GM23338 (cell line): ENCODE results near the gene NPDC1. TPM values are rescaled to one million over a fixed set of nuclear protein-coding genes. Genes with fewer than 3 reads are reported as not detected.
A peak's percentile ranks its signal among the peaks of the same experiment; 100 is the strongest.

Experiments used
- ATAC-seq: fragments of 200-7000 bp; cut with Tn5 transposase; 3 replicates; pipeline ENCODE4 v1.9.1; 2020
- DNase-seq: peaks from one replicate; pipeline ENCODE4 v3.0.0-alpha.2; 2015; ENCODE audit warnings: low spot score
- H2AFZ ChIP-seq: fragments of 200-600 bp; sonication (generic); 2 replicates; pipeline ENCODE4 v1.8.0; 2016; ENCODE audit warnings: antibody characterized with exemption, mild to moderate bottlenecking, moderate library complexity
- H3F3A ChIP-seq: fragments of 200-600 bp; sonication (generic); replicated peaks from 2 replicates; pipeline ENCODE4 v1.8.0; 2017; ENCODE audit warnings: antibody characterized with exemption, mixed run types, low read depth
- H3K27ac ChIP-seq: fragments of 200-600 bp; sonication (generic); 2 replicates; pipeline ENCODE4 v1.6.1; 2016; ENCODE audit warnings: low read depth
- H3K27me3 ChIP-seq: fragments of 200-600 bp; sonication (generic); 2 replicates; pipeline ENCODE4 v1.8.0; 2016; ENCODE audit warnings: mild to moderate bottlenecking, mixed run types, moderate library complexity; ENCODE audit not compliant: insufficient read depth
- H3K36me3 ChIP-seq: fragments of 200-600 bp; sonication (generic); 2 replicates; pipeline ENCODE4 v1.8.0; 2016; ENCODE audit warnings: mild to moderate bottlenecking; ENCODE audit not compliant: insufficient read depth
- H3K4me1 ChIP-seq: fragments of 200-600 bp; sonication (generic); 2 replicates; pipeline ENCODE4 v1.8.0; 2016; ENCODE audit warnings: mild to moderate bottlenecking, moderate library complexity; ENCODE audit not compliant: insufficient read depth
- H3K4me2 ChIP-seq: fragments of 200-600 bp; sonication (generic); 2 replicates; pipeline ENCODE4 v1.7.1; 2017; ENCODE audit warnings: mixed run types
- H3K4me3 ChIP-seq: fragments of 200-600 bp; sonication (generic); 2 replicates; pipeline ENCODE4 v1.6.1; 2016; ENCODE audit warnings: mixed run types
- H3K79me2 ChIP-seq: fragments of 200-600 bp; sonication (generic); replicated peaks from 2 replicates; pipeline ENCODE4 v1.8.0; 2017; ENCODE audit warnings: mild to moderate bottlenecking; ENCODE audit not compliant: insufficient read depth
- H3K9me2 ChIP-seq: fragments of 200-600 bp; sonication (generic); 2 replicates; pipeline ENCODE4 v1.8.0; 2017; ENCODE audit not compliant: insufficient read depth
- H4K20me1 ChIP-seq: fragments of 200-600 bp; sonication (generic); replicated peaks from 2 replicates; pipeline ENCODE4 v1.8.0; 2017; ENCODE audit warnings: mild to moderate bottlenecking; ENCODE audit not compliant: insufficient read depth
- H3K27ac Mint-ChIP-seq: 2 replicates; pipeline ENCODE4 v1.8.0; 2020; ENCODE audit warnings: inconsistent platforms, mild to moderate bottlenecking, moderate library complexity, mixed read lengths
- H3K27me3 Mint-ChIP-seq: 3 replicates; pipeline ENCODE4 v1.8.0; 2022; ENCODE audit warnings: low read depth, mild to moderate bottlenecking, moderate library complexity, mixed read lengths, inconsistent platforms; ENCODE audit not compliant: insufficient read depth, poor library complexity
- H3K36me3 Mint-ChIP-seq: 3 replicates; pipeline ENCODE4 v1.8.0; 2021; ENCODE audit warnings: low read depth, mild to moderate bottlenecking, inconsistent platforms, moderate library complexity, mixed read lengths
- H3K4me1 Mint-ChIP-seq: 3 replicates; pipeline ENCODE4 v1.8.0; 2020; ENCODE audit warnings: mild to moderate bottlenecking, inconsistent platforms, mixed read lengths
- H3K4me3 Mint-ChIP-seq: 3 replicates; pipeline ENCODE4 v1.8.0; 2021; ENCODE audit warnings: moderate library complexity, mild to moderate bottlenecking, inconsistent platforms, mixed read lengths
- H3K9me3 Mint-ChIP-seq: 3 replicates; pipeline ENCODE4 v1.8.0; 2020; ENCODE audit warnings: moderate library complexity, mild to moderate bottlenecking, inconsistent platforms, mixed read lengths
- CREB1 ChIP-seq: fragments of 250-450 bp; sonication (Bioruptor Pico); IDR thresholded peaks from 2 replicates; pipeline ENCODE4 v1.5.0; 2020; ENCODE audit warnings: low read depth, mild to moderate bottlenecking, moderate library complexity
- EZH2phosphoT487 ChIP-seq: fragments of 200-600 bp; sonication (generic); IDR thresholded peaks from one replicate; pipeline ENCODE4 v1.8.1; 2018; ENCODE audit warnings: antibody characterized with exemption; ENCODE audit not compliant: unreplicated experiment
- NANOG ChIP-seq: IDR thresholded peaks from 2 replicates; pipeline ENCODE4 v1.6.1; 2016; ENCODE audit warnings: antibody characterized with exemption, borderline replicate concordance
- POLR2AphosphoS5 ChIP-seq: IDR thresholded peaks from 2 replicates; pipeline ENCODE4 v1.6.1; 2016; ENCODE audit warnings: antibody characterized with exemption, low read depth
- STAT1 ChIP-seq: IDR thresholded peaks from one replicate; pipeline ENCODE4 v1.6.1; 2016; ENCODE audit warnings: antibody characterized with exemption; ENCODE audit not compliant: unreplicated experiment
- ZNF114 ChIP-seq: fragments of 250-450 bp; sonication (Bioruptor Pico); IDR thresholded peaks from 2 replicates; pipeline ENCODE4 v1.5.0; 2020; ENCODE audit warnings: mild to moderate bottlenecking, moderate library complexity
- polyA plus RNA-seq: library from polyadenylated mRNA; unstranded; fragments of >200 nt; fragmentation: Nextera tagmentation; extraction: Ambion mirVana; gene quantifications from 2 replicates; pipeline ENCODE4 v1.2.1, GENCODE V29; 2016
- total RNA-seq: library from RNA; depleted of rRNA; stranded (reverse); fragments of >200 nt; shearing (Covaris generic); gene quantifications from 2 replicates; pipeline ENCODE4 v1.2.3, GENCODE V29; 2014
- TF ChIP-seq, protein P1 (sequence below), 2 experiments: fragments of 200-600 bp in 1 of 2; sonication (generic) in 1 of 2; conservative IDR thresholded peaks; 2 replicates each; pipeline versions ENCODE4 v1.5.1 to v1.6.1; 2016 to 2017; ENCODE audit warnings: antibody characterized with exemption in 2 of 2, low read depth in 2 of 2, mild to moderate bottlenecking in 2 of 2, moderate library complexity in 1 of 2
- TF ChIP-seq, protein P2 (sequence below): IDR thresholded peaks from one replicate; pipeline ENCODE4 v1.6.1; 2018; ENCODE audit warnings: antibody characterized with exemption; ENCODE audit not compliant: unreplicated experiment
- TF ChIP-seq, protein P3 (sequence below): IDR thresholded peaks from 2 replicates; pipeline ENCODE4 v1.6.1; 2016; ENCODE audit warnings: antibody characterized with exemption

NPDC1 gene
- total and polyA plus RNA-seq, 2 experiments from 2014 or later: 34.3 to 35.5 TPM

- Histone ChIP-seq H3K27ac (no peak overlapping the region), H4K20me1 (0 out of 2 replicates have a peak, but pooled peaks cover 6% of the 10 kb centered on the region), H3K27me3 (peaks cover 21% of the 10 kb centered on the region), H3K4me2 (no peak overlapping the region), H3K4me1 (peaks cover 10% of the 10 kb centered on the region), H3K79me2 (no peaks in the 10 kb centered on the region; the same call in 1 of the 2 replicates), H3K9me2 (no peaks in the 10 kb centered on the region), H3K36me3 (no peaks in the 10 kb centered on the region), H3K4me3 (no peak overlapping the region), H3F3A (peaks cover 27% of the 10 kb centered on the region), H2AFZ (no peak overlapping the region)
- H3K27me3 Mint-ChIP-seq: peaks cover 32% of the 10 kb centered on the region
- H3K27ac Mint-ChIP-seq: no peak overlapping the region
- TF ChIP-seq POLR2AphosphoS5 (no peak), EZH2phosphoT487 (no peak), CREB1 (CRISPR knock-in tag) (no peak), ZNF114 (CRISPR knock-in tag) (no peak)
- TF ChIP-seq, protein P1, sequence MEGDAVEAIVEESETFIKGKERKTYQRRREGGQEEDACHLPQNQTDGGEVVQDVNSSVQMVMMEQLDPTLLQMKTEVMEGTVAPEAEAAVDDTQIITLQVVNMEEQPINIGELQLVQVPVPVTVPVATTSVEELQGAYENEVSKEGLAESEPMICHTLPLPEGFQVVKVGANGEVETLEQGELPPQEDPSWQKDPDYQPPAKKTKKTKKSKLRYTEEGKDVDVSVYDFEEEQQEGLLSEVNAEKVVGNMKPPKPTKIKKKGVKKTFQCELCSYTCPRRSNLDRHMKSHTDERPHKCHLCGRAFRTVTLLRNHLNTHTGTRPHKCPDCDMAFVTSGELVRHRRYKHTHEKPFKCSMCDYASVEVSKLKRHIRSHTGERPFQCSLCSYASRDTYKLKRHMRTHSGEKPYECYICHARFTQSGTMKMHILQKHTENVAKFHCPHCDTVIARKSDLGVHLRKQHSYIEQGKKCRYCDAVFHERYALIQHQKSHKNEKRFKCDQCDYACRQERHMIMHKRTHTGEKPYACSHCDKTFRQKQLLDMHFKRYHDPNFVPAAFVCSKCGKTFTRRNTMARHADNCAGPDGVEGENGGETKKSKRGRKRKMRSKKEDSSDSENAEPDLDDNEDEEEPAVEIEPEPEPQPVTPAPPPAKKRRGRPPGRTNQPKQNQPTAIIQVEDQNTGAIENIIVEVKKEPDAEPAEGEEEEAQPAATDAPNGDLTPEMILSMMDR (conservative IDR thresholded peaks at IDR 0.05; ENCODE audit: low read depth in 2 of 2): no peak
- no peak for DNase-seq
- H3K36me3 Mint-ChIP-seq: no peaks in the 10 kb centered on the region; the same call in 2 of the 3 replicates
- peaks cover 4% of the 10 kb centered on the region; the same call in 1 of the 3 replicates for H3K9me3 Mint-ChIP-seq
- no peak for ATAC-seq
- H3K4me3 Mint-ChIP-seq: peak overlapping the region; percentile 16; the same call in 1 of the 3 replicates
- H3K4me1 Mint-ChIP-seq: peaks cover 17% of the 10 kb centered on the region
These were observed 37.5 kb upstream of the NPDC1 start for GRCh38 chr9:137083394-137084004.

- H3K4me3 Mint-ChIP-seq: no peak overlapping the region
These were observed 36.9 kb upstream of the NPDC1 start for GRCh38 chr9:137082925-137083290.

More at GRCh38 chr9:137082925-137083290, 36.9 kb upstream of the NPDC1 start:
- Histone ChIP-seq H3K79me2 (no peaks in the 10 kb centered on the region), H3K9me2 (no peaks in the 10 kb centered on the region), H4K20me1 (0 out of 2 replicates have a peak, but pooled peaks cover 6% of the 10 kb centered on the region), H3K36me3 (no peaks in the 10 kb centered on the region), H3K4me3 (no peak overlapping the region), H3K27ac (no peak overlapping the region), H3K4me2 (no peak overlapping the region), H3K4me1 (peaks cover 9% of the 10 kb centered on the region), H3K27me3 (peaks cover 27% of the 10 kb centered on the region), H2AFZ (no peak overlapping the region), H3F3A (peaks cover 27% of the 10 kb centered on the region)
- no peaks in the 10 kb centered on the region; the same call in 2 of the 3 replicates for H3K36me3 Mint-ChIP-seq
- peaks cover 12% of the 10 kb centered on the region for H3K4me1 Mint-ChIP-seq
- DNase-seq (no peak), ATAC-seq (no peak)
- TF ChIP-seq, protein P2, sequence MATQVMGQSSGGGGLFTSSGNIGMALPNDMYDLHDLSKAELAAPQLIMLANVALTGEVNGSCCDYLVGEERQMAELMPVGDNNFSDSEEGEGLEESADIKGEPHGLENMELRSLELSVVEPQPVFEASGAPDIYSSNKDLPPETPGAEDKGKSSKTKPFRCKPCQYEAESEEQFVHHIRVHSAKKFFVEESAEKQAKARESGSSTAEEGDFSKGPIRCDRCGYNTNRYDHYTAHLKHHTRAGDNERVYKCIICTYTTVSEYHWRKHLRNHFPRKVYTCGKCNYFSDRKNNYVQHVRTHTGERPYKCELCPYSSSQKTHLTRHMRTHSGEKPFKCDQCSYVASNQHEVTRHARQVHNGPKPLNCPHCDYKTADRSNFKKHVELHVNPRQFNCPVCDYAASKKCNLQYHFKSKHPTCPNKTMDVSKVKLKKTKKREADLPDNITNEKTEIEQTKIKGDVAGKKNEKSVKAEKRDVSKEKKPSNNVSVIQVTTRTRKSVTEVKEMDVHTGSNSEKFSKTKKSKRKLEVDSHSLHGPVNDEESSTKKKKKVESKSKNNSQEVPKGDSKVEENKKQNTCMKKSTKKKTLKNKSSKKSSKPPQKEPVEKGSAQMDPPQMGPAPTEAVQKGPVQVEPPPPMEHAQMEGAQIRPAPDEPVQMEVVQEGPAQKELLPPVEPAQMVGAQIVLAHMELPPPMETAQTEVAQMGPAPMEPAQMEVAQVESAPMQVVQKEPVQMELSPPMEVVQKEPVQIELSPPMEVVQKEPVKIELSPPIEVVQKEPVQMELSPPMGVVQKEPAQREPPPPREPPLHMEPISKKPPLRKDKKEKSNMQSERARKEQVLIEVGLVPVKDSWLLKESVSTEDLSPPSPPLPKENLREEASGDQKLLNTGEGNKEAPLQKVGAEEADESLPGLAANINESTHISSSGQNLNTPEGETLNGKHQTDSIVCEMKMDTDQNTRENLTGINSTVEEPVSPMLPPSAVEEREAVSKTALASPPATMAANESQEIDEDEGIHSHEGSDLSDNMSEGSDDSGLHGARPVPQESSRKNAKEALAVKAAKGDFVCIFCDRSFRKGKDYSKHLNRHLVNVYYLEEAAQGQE: no peak
- TF ChIP-seq, protein P1 (conservative IDR thresholded peaks at IDR 0.05; ENCODE audit: low read depth in 2 of 2): no peak
- TF ChIP-seq, protein P3, sequence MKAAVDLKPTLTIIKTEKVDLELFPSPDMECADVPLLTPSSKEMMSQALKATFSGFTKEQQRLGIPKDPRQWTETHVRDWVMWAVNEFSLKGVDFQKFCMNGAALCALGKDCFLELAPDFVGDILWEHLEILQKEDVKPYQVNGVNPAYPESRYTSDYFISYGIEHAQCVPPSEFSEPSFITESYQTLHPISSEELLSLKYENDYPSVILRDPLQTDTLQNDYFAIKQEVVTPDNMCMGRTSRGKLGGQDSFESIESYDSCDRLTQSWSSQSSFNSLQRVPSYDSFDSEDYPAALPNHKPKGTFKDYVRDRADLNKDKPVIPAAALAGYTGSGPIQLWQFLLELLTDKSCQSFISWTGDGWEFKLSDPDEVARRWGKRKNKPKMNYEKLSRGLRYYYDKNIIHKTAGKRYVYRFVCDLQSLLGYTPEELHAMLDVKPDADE: no peak
- TF ChIP-seq STAT1 (no peak), NANOG (no peak), CREB1 (CRISPR knock-in tag) (no peak), ZNF114 (CRISPR knock-in tag) (no peak), EZH2phosphoT487 (no peak)
- H3K27ac Mint-ChIP-seq: no peak overlapping the region
- H3K9me3 Mint-ChIP-seq: peaks cover 4% of the 10 kb centered on the region; the same call in 1 of the 3 replicates
- peaks cover 36% of the 10 kb centered on the region for H3K27me3 Mint-ChIP-seq
